ENCODE data around the gene TCEA3. TPM values are rescaled to one million over a fixed set of nuclear protein-coding genes. Genes with fewer than 3 reads are reported as not detected.
"Not testable (repeated sequence)": the region's sequence is repeated elsewhere in the genome, so short reads cannot be mapped to it uniquely, and the experiment has no call there.

The TCEA3 gene
- total RNA-seq, 4 donors from 2014 or later = 34.1 to 93.1 (median 43.2) TPM

GRCh38 chr1:23376890-23377811 lies 47.4 kb downstream of the TCEA3 start:
- TF ChIP-seq POLR2A (IDR thresholded peaks at IDR 0.05) (no peak), POLR2AphosphoS5 (IDR thresholded peaks at IDR 0.05) (peak in 1 of 3 donors; percentile 5), CTCF (IDR thresholded peaks at IDR 0.05) (no peak), EP300 (IDR thresholded peaks at IDR 0.05) (no peak)
- H3K36me3 ChIP-seq = peaks cover 10% of the 10 kb centered on the region
- H3K4me3 ChIP-seq = no peak overlapping the region
- H3K9me3 ChIP-seq = no peaks in the 10 kb centered on the region
- DNase-seq (ENCODE audit: low spot score in 2 of 2) = no peak
- 38% methylated on average over 19 of the region's 19 CpGs for WGBS
- peak overlapping the region; percentile 76 for H3K27ac ChIP-seq
- peaks cover 31% of the 10 kb centered on the region for H3K4me1 ChIP-seq
- H3K27me3 ChIP-seq = no peaks in the 10 kb centered on the region

- not testable (repeated sequence) for H3K36me3 ChIP-seq; H3K4me3 ChIP-seq; H3K9me3 ChIP-seq; DNase-seq (ENCODE audit: low spot score in 2 of 2); H3K27ac ChIP-seq; H3K27me3 ChIP-seq
- peaks cover 59% of the 10 kb centered on the region for H3K4me1 ChIP-seq
- WGBS = 85% methylated on average over 12 of the region's 12 CpGs
Observed at GRCh38 chr1:23374079-23374735, 50.3 kb downstream of the TCEA3 start.

GRCh38 chr1:23371987-23372880 lies 52.3 kb downstream of the TCEA3 start:
- 70% methylated on average over 13 of the region's 13 CpGs for WGBS
- Histone ChIP-seq H3K4me3 (no peak overlapping the region), H3K27ac (no peak overlapping the region), H3K36me3 (no peaks in the 10 kb centered on the region), H3K9me3 (no peaks in the 10 kb centered on the region), H3K27me3 (no peaks in the 10 kb centered on the region), H3K4me1 (peaks cover 54% of the 10 kb centered on the region)
- no peak for TF ChIP-seq EP300 (IDR thresholded peaks at IDR 0.05)
- no peak for TF ChIP-seq POLR2AphosphoS5 (IDR thresholded peaks at IDR 0.05)
- TF ChIP-seq POLR2A (IDR thresholded peaks at IDR 0.05) = no peak
- TF ChIP-seq CTCF (IDR thresholded peaks at IDR 0.05) = no peak
- no peak for DNase-seq (ENCODE audit: low spot score in 2 of 2)

- DNase-seq (ENCODE audit: low spot score in 2 of 2) = no peak
- H3K4me3 ChIP-seq = peak overlapping the region; percentile 65
- H3K4me1 ChIP-seq = peaks cover 54% of the 10 kb centered on the region
- H3K27ac ChIP-seq = peak overlapping the region; percentile 98
- H3K9me3 ChIP-seq = no peaks in the 10 kb centered on the region
- H3K36me3 ChIP-seq = no peaks in the 10 kb centered on the region
- TF ChIP-seq POLR2AphosphoS5 (IDR thresholded peaks at IDR 0.05) (no peak), CTCF (IDR thresholded peaks at IDR 0.05) (no peak), EP300 (IDR thresholded peaks at IDR 0.05) (no peak), POLR2A (IDR thresholded peaks at IDR 0.05) (no peak)
- WGBS = 26% methylated on average over 13 of the region's 13 CpGs
- H3K27me3 ChIP-seq = no peaks in the 10 kb centered on the region
Observed at GRCh38 chr1:23370709-23371584, 53.6 kb downstream of the TCEA3 start.

GRCh38 chr1:23370330-23370708 lies 54.2 kb downstream of the TCEA3 start:
- peaks cover 59% of the 10 kb centered on the region for H3K4me1 ChIP-seq
- H3K27ac ChIP-seq = peak overlapping the region; percentile 98
- peak overlapping the region; percentile 65 for H3K4me3 ChIP-seq
- no peaks in the 10 kb centered on the region for H3K9me3 ChIP-seq
- WGBS = 27% methylated on average over 5 of the region's 5 CpGs
- no peak for TF ChIP-seq CTCF (IDR thresholded peaks at IDR 0.05)
- TF ChIP-seq EP300 (IDR thresholded peaks at IDR 0.05) = no peak
- no peak for TF ChIP-seq POLR2AphosphoS5 (IDR thresholded peaks at IDR 0.05)
- no peak for TF ChIP-seq POLR2A (IDR thresholded peaks at IDR 0.05)
- DNase-seq (ENCODE audit: low spot score in 2 of 2) = no peak
- H3K36me3 ChIP-seq = peaks cover 2% of the 10 kb centered on the region
- H3K27me3 ChIP-seq = no peaks in the 10 kb centered on the region

Data from suprapubic skin (tissue), 4 donors.